IPS-NIHi7 (cell line): Measurements from ENCODE around the gene TCF15.

ENCODE experiments used
- DNase-seq: peaks from one replicate; pipeline ENCODE4 v3.0.0; 2012; ENCODE audit warnings: mixed read lengths; ENCODE audit errors: extremely low spot score

Gene TCF15, protein sequence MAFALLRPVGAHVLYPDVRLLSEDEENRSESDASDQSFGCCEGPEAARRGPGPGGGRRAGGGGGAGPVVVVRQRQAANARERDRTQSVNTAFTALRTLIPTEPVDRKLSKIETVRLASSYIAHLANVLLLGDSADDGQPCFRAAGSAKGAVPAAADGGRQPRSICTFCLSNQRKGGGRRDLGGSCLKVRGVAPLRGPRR

DNA sequence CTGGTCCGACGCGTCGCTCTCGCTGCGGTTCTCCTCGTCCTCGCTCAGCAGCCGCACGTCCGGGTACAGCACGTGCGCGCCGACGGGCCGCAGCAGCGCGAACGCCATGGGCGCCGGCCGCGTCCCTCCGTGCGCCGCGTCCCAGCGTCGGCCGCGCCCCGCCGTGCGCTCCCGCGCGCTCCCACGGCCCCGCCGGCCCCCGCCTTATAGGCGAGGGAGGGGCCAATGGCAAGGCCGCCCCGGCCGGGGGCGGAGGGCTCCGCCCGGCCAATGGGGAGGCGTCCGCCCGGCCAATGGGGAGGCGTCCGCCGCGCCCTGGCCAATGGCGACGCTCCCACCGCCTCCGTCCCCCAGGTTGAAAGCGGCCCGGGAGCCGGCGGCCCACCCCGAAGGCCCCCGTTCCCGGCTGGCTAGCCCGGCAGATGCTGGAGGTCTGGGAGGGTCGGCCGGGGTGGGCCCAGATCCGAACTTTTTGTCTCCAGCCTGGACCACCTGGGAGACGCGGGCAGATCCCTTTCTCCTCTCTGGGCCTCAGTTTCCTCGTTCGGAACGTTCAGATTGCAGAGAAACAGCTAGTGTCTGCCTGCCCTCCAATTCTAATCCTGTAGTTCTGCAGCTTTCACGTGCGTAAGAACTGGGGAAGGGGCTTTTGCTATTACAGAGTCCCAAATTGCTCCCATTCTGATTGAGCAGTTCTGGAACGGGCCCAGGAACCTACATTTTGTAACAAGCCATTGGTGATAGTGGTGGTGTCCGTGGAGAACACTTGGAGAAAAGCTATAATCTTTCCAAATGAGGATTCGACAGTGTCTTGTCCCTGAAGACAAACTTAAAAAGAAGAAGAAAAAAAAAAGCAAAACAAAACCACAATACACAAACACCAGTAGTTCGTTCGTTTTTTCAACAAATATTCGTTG is at the start of gene TCF15:
TSS of gene TCF15 (minus strand) at position 180 of the 917 bp plus-strand sequence. CDS start at position 108, 72 bp downstream.
- peak; percentile 99 for DNase-seq

DNA sequence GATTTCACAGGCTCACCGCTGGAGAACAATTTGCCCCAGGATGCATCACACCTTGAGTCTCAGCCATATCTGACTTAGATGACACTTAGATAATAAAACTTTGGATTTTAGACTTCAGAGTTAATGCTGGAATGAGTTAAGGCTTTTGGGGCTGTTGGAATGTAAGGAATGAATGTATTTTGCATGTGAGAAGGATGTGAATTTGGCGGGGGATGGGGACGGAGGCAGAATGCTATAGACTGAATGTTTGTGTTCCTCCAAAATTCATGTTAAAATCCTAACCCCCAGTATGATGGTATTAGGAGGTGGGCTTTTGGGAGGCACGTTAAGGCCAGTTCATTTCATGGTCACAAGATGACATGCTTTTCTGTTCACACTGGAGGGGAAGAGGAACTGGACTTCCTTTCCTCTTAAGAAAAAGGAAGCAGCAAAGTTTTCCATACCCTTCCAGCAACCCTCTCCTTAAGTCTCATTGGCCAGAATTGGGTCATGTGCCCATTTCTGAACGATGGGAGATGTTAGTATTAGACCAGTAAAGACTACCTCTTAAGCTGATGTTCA is 48.7 kb upstream of the TCF15 start:
- no peak for DNase-seq

DNA sequence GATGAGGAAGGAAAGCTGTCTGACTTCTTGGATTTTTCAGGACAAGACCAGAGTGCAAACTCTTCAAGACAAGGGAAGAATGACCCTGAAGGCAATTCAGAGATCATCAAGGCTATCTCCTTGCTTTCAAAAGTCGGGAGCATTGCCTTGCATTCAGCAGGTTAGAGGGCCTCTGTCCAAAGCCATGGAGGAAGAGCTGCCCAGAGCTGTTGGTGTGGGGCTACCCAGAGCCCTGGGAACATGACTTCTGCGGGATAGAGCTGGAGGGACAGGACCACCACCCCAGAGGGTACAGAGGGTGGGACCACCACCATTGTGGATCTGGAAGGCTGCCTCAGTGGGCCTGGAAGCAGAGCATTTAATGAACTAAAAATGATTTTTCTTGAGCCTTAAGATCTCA is 48.1 kb upstream of the TCF15 start:
- no peak for DNase-seq

DNA sequence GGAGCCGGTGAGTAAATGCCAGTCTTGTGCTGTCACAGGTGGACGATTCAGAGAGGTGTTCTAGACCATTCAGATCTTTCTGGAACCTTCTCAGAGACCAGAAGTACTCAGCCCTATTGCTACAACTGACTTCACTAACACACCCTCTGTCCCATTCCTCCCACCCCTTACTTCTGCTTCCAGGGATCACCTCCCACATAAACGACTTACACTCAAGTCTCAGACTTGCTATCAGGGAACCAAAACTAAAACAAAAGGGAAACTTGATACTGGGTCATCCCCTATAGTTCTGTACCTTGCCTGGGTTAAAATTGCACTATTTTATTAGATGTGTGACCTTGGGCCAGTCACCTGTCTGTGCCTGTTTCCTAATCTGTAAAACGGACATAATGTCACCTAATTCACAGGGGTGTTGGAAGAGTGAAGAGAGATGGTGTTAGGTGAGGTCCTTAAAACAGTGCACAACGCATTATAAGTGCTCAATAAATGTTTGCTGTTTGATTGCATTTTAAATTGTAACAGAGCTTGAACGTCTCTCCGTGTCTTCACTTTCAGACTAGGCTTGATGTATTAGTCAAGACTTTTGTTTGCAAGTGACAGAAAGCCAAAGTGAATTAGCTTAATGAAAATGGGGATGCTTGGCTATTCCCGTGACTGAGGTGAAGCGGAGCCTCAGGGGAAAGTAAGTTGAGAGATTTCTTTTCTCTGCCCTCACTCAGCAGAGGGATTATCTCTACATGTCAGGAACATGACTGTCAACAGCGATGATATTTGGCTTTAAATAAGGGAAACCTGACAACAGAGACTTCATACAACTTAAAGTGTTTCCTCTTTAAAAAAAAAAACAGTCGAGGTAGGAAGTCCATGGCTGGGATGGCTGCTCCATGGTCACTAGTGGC is 45.9 kb upstream of the TCF15 start:
- DNase-seq, result no peak

GRCh38 chr20:654417-654750 is 44.3 kb upstream of the TCF15 start:
- DNase-seq, result no peak

DNA sequence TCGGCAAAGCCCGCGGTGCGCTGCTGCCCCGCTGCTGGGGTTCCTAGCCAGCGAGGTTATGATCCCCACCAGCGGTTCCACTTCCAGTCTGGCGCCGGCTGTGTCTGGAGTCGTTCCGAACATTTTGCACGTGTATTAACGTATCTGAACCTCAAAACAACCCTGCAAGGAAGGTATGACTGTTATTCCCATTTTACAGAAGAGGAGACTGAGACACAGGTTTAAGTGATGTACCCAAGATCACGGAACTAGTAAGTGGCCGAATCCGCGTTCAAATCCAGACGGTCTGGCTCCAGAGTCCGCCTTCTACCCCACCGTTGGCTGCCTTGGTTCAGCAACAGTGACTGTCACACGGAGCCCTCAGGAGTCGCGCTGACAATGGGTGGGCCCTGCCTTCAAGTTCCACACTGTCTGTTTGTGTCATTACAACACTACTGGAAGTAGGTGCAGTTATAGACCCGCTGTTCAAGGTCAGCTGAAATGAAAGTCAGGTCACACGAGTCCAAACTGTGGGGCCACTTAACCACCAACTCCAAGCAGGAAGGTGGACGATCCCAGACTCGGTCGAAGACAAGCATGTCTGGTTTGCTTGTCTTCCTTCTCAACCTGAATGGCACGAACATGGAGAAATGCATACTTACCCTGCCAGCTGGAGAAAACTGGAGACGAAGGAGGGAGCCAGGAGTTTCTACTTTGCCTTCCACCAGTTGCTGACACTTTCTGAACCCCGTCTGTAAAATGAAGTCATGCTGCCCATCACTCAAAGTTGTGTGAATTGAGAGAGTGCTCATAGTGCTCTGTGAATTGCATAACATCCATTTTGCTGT is 43.7 kb upstream of the TCF15 start:
- DNase-seq, result no peak

- peak; percentile 93 for DNase-seq
Measured at GRCh38 chr20:653110-653589, 43.0 kb upstream of the TCF15 start, which contains the start of gene SRXN1. TSS of gene SRXN1 (minus strand) at chr20:653200. CDS start at chr20:653185, 15 bp downstream.

GRCh38 chr20:652615-653109 is 42.6 kb upstream of the TCF15 start:
- DNase-seq, result no peak

GRCh38 chr20:651713-652614 is 41.9 kb upstream of the TCF15 start:
- no peak for DNase-seq

DNA sequence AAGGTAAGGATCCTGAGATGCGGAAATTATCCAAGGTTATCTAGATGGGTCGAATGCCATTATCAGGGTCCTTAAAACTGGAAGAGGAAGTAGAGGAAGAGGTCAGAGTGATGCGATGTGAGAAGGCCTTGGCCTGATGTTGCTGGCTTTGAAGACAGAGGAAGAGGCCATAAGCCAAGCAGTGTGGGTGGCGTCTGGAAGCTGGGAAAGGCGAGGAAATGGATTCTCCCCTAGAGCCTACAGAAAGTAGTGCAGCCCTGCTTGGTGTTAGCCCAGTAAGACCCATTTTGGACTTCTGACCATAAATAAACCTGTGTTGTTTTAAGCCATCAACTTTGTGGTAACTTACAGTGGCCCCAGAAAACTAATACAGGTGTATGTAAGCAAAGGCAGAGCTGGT is 40.8 kb upstream of the TCF15 start:
- DNase-seq, result no peak

DNA sequence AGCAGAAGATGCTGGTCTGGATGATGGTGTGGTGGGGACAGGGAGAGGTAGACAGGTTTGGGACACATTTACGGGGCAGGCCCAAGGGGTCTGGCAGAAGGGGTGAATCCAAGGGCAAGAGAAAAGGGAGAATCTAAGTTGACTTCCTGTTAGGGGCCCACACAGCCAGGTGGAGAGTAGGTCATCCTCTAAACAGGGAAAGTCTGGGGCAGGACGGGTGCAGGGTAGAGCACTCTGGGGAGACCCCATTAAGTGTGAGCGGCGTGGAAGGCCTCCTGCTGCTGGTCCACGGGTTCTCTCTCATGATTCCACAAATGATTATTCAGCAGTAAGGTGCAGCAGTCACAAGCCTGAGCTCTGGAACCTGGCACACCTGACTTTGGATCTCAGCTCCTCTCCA is 40.2 kb upstream of the TCF15 start:
- no peak for DNase-seq

GRCh38 chr20:647479-648019 is 37.4 kb upstream of the TCF15 start:
- DNase-seq, result no peak

GRCh38 chr20:646868-647233 is 36.7 kb upstream of the TCF15 start:
- no peak for DNase-seq

GRCh38 chr20:646107-646867 is 36.2 kb upstream of the TCF15 start:
- no peak for DNase-seq

GRCh38 chr20:645318-646106 is 35.4 kb upstream of the TCF15 start:
- DNase-seq, result peak; percentile 91

DNA sequence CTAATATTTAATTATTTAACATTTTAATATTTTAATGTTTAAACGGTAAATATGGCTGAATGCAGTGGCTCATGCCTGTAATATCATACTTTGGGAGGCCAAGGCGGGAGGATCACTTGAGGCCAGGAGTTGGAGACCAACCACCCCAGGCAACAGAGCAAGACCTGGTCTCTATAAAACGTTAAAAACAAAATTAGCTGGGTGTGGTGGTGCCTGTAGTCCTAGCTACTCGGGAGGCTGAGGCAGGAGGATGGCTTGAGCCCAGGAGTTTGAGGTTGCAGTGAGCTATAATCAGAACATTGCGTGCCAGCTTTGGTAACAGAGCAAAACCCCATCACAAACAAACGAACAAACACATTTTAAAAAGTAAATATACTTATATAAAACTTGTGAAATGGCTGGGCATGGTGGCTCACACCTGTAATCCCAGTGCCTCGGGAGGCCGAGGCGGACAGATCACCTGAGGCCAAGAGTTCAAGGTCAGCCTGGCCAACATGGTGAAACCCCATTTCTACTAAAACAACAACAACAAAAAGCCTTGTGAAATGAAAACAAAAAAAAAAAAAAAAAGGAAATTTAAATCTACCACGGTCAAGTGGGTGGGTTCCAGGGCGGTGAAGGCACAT is 34.7 kb upstream of the TCF15 start:
- no peak for DNase-seq
